Right renal cortex interstitium (tissue), 3 donors: Measurements from ENCODE around the gene COX10. TPM values are rescaled to one million over a fixed set of nuclear protein-coding genes. Genes with fewer than 3 reads are reported as not detected.
"Not testable (repeated sequence)": the region's sequence is repeated elsewhere in the genome, so short reads cannot be mapped to it uniquely, and the experiment has no call there.

Source experiments
- DNase-seq, 3 donors: peaks; one replicate each; pipeline ENCODE4 v3.0.0-alpha.2; 2013; ENCODE audit warnings: low read depth in 3 of 3, low spot score in 2 of 3
- polyA plus RNA-seq, 3 donors: library from polyadenylated mRNA; unstranded; fragments of 120-200 nt; gene quantifications; one replicate each; pipeline ENCODE4 v1.2.1, GENCODE V29; 2013; ENCODE audit not compliant: insufficient read length in 3 of 3

Gene COX10
- polyA plus RNA-seq, 3 donors, result 17.5 to 19.8 (median 17.5) TPM

GRCh38 chr17:14118951-14119350 is 49.6 kb downstream of the COX10 start:
- no peak for DNase-seq

- no peak for DNase-seq
Observed at GRCh38 chr17:14119546-14119945, 50.2 kb downstream of the COX10 start.

GRCh38 chr17:14121952-14122351 is 52.6 kb downstream of the COX10 start:
- DNase-seq, result no peak

GRCh38 chr17:14123619-14124278 is 54.4 kb downstream of the COX10 start:
- no peak for DNase-seq

GRCh38 chr17:14124854-14125253 is 55.5 kb downstream of the COX10 start:
- no peak for DNase-seq

- no peak for DNase-seq
Observed at GRCh38 chr17:14125518-14126137, 56.3 kb downstream of the COX10 start.

- no peak for DNase-seq
Observed at GRCh38 chr17:14133104-14133503, 63.8 kb downstream of the COX10 start.

- no peak for DNase-seq
Observed at GRCh38 chr17:14134456-14134855, 65.2 kb downstream of the COX10 start.

GRCh38 chr17:14135906-14136590 is 66.7 kb downstream of the COX10 start:
- no peak for DNase-seq

- DNase-seq, result no peak
Observed at GRCh38 chr17:14138649-14139048, 69.3 kb downstream of the COX10 start.

- no peak for DNase-seq
Observed at GRCh38 chr17:14143688-14144087, 74.4 kb downstream of the COX10 start.

- DNase-seq, result no peak
Observed at GRCh38 chr17:14144508-14144907, 75.2 kb downstream of the COX10 start.

- DNase-seq, result no peak
Observed at GRCh38 chr17:14149751-14150150, 80.4 kb downstream of the COX10 start.

GRCh38 chr17:14150619-14151018 is 81.3 kb downstream of the COX10 start:
- no peak for DNase-seq

GRCh38 chr17:14152721-14153120 is 83.4 kb downstream of the COX10 start:
- DNase-seq, result no peak

- DNase-seq, result no peak
Observed at GRCh38 chr17:14153374-14153773, 84.1 kb downstream of the COX10 start.

GRCh38 chr17:14156689-14157088 is 87.4 kb downstream of the COX10 start:
- no peak for DNase-seq

GRCh38 chr17:14157822-14158221 is 88.5 kb downstream of the COX10 start:
- no peak for DNase-seq

GRCh38 chr17:14158707-14159106 is 89.4 kb downstream of the COX10 start:
- no peak for DNase-seq

GRCh38 chr17:14161419-14161818 is 92.1 kb downstream of the COX10 start:
- DNase-seq, result no peak

- no peak for DNase-seq
Observed at GRCh38 chr17:14165616-14166015, 96.3 kb downstream of the COX10 start.

GRCh38 chr17:14167831-14168230 is 98.5 kb downstream of the COX10 start:
- not testable (repeated sequence) for DNase-seq
